Measurements from ENCODE around the gene EEF2K. TPM values are rescaled to one million over a fixed set of nuclear protein-coding genes. Genes with fewer than 3 reads are reported as not detected.

The EEF2K gene
- total RNA-seq = 100 to 1,000 TPM in 1 of 4 donors, 10 to 100 TPM in 3; 22.2 to 223 (median 50.1) TPM

- intact Hi-C loops (cut with DNase I; ENCODE audit: low total_unique reads) = loop anchor here (2.0 to 5.0 kb wide), 2 partner anchors 36 to 91 kb away; partner anchors contain the start of gene POLR3E
- WGBS, 2 donors (ENCODE audit: low coverage in 1 of 2) = 1% methylated on average over 49 of the region's 74 CpGs; no CpG with 5 or more reads in 1 of the 2 donors
- Histone ChIP-seq H3K4me3 (peak within 1 kb of the TSS; percentile 69 to 95 (median 84)), H3K27ac (peak within 1 kb of the TSS; percentile 90 to 97 (median 94)), H3K4me1 (peaks cover 17 to 52% (median 31%) of the 10 kb centered on the region in 4 donors), H3K36me3 (no peaks in the 10 kb centered on the region), H3K9me3 (no peaks in the 10 kb centered on the region), H3K27me3 (no peaks in the 10 kb centered on the region)
- TF ChIP-seq POLR2A (IDR thresholded peaks at IDR 0.05) = peak; percentile 60
- peak; percentile 65 to 81 (median 70) for TF ChIP-seq POLR2AphosphoS5 (IDR thresholded peaks at IDR 0.05)
- no peak for TF ChIP-seq EP300 (IDR thresholded peaks at IDR 0.05; ENCODE audit: low read depth)
- TF ChIP-seq CTCF (IDR thresholded peaks at IDR 0.05) = peak; percentile 72 to 97 (median 86)
- DNase-seq = peak; percentile 95
- in situ Hi-C loops (cut with MboI; ENCODE audit: low pct_ligation_motif_present in 1 of 4, low pct_unique_long_range_greater_than_20kb in 1 of 4, low sequenced_read_pairs in 3 of 4) = loop anchor here in 2 of 4 donors (5.0 to 10.0 kb wide), 2 partner anchors 89 to 91 kb away; partner anchors contain the start of gene POLR3E (in 2 of the 2)
Measured at GRCh38 chr16:22206013-22206841, at the start of gene EEF2K. TSS of gene EEF2K (plus strand) at chr16:22206278. CDS start at chr16:22225730, 19,452 bp downstream.

- peaks cover 35% of the 10 kb centered on the region for H3K27me3 ChIP-seq
Measured at GRCh38 chr16:22161401-22161800, 44.7 kb upstream of the EEF2K start.

GRCh38 chr16:22161999-22162655 is 44.0 kb upstream of the EEF2K start, which contains the start of gene SDR42E2:
TSS of gene SDR42E2 (plus strand) at chr16:22162506. CDS start at chr16:22165583, 3,077 bp downstream.
- peak within 1 kb of the TSS in 1 of 4 donors; percentile 34 for H3K4me3 ChIP-seq
- TF ChIP-seq POLR2A (IDR thresholded peaks at IDR 0.05) (no peak), EP300 (IDR thresholded peaks at IDR 0.05; ENCODE audit: low read depth) (no peak), CTCF (IDR thresholded peaks at IDR 0.05) (no peak), POLR2AphosphoS5 (IDR thresholded peaks at IDR 0.05) (no peak)
- DNase-seq = peak; percentile 38
- WGBS, 2 donors (ENCODE audit: low coverage in 1 of 2) = 13 to 75% methylated on average over 2 to 21 of the region's 40 CpGs
- peaks cover 35% of the 10 kb centered on the region for H3K27me3 ChIP-seq
- peaks cover 0 to 7% (median 5%) of the 10 kb centered on the region in 4 donors for H3K4me1 ChIP-seq
- intact Hi-C loops (cut with DNase I; ENCODE audit: low total_unique reads) (no loop called here), in situ Hi-C loops (cut with MboI; ENCODE audit: low pct_ligation_motif_present in 1 of 4, low pct_unique_long_range_greater_than_20kb in 1 of 4, low sequenced_read_pairs in 3 of 4) (no loop called here)
- no peak within 1 kb of the TSS for H3K27ac ChIP-seq
- H3K9me3 ChIP-seq = no peaks in the 10 kb centered on the region
- no peaks in the 10 kb centered on the region for H3K36me3 ChIP-seq

More at GRCh38 chr16:22161401-22161800, 44.7 kb upstream of the EEF2K start:
- no peaks in the 10 kb centered on the region for H3K36me3 ChIP-seq
- in situ Hi-C loops (cut with MboI; ENCODE audit: low pct_ligation_motif_present in 1 of 4, low pct_unique_long_range_greater_than_20kb in 1 of 4, low sequenced_read_pairs in 3 of 4) = no loop called here
- H3K4me1 ChIP-seq = peaks cover 0 to 7% (median 5%) of the 10 kb centered on the region in 4 donors
- no peak overlapping the region for H3K27ac ChIP-seq
- TF ChIP-seq EP300 (IDR thresholded peaks at IDR 0.05; ENCODE audit: low read depth) (no peak), POLR2AphosphoS5 (IDR thresholded peaks at IDR 0.05) (no peak), CTCF (IDR thresholded peaks at IDR 0.05) (no peak), POLR2A (IDR thresholded peaks at IDR 0.05) (no peak)
- intact Hi-C loops (cut with DNase I; ENCODE audit: low total_unique reads) = no loop called here
- DNase-seq = no peak
- no peaks in the 10 kb centered on the region for H3K9me3 ChIP-seq
- H3K4me3 ChIP-seq = no peak overlapping the region

DNA sequence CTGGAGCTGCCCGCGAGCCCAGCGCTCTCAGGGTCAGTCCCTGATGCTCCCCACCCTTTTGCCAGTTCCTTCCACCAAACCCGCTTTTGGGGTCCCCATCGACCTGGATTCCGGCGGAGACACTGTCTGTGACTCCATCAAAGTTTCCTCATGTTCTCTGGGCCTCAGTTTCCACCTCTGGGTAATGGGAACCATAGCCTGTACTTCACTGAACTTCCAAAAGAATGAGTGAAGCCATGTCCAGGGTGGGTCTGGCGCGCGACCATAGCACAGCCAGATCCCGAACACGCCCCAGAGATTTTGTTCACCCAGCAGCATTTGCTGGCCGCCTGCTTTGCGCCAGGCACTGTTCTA is 43.4 kb upstream of the EEF2K start:
- peaks cover 0 to 7% (median 5%) of the 10 kb centered on the region in 4 donors for H3K4me1 ChIP-seq
- WGBS, 2 donors (ENCODE audit: low coverage in 1 of 2) = 68% methylated on average over 11 of the region's 14 CpGs; no CpG with 5 or more reads in 1 of the 2 donors
- intact Hi-C loops (cut with DNase I; ENCODE audit: low total_unique reads) = no loop called here
- peaks cover 35% of the 10 kb centered on the region for H3K27me3 ChIP-seq
- DNase-seq = no peak
- H3K4me3 ChIP-seq = peak overlapping the region in 1 of 4 donors; percentile 34
- H3K36me3 ChIP-seq = no peaks in the 10 kb centered on the region
- H3K27ac ChIP-seq = no peak overlapping the region
- TF ChIP-seq EP300 (IDR thresholded peaks at IDR 0.05; ENCODE audit: low read depth) = no peak
- no peak for TF ChIP-seq POLR2AphosphoS5 (IDR thresholded peaks at IDR 0.05)
- no peak for TF ChIP-seq CTCF (IDR thresholded peaks at IDR 0.05)
- TF ChIP-seq POLR2A (IDR thresholded peaks at IDR 0.05) = no peak
- in situ Hi-C loops (cut with MboI; ENCODE audit: low pct_ligation_motif_present in 1 of 4, low pct_unique_long_range_greater_than_20kb in 1 of 4, low sequenced_read_pairs in 3 of 4) = no loop called here
- H3K9me3 ChIP-seq = no peaks in the 10 kb centered on the region
